ENCODE data around the gene MBP. TPM values are rescaled to one million over a fixed set of nuclear protein-coding genes. Genes with fewer than 3 reads are reported as not detected.

Gene MBP
- polyA plus RNA-seq, 1 donor from 2014 or later: 3.3 TPM

GRCh38 chr18:77053616-77054287 lies 78.8 kb downstream of the MBP start:
- Histone ChIP-seq H3K27me3 (ENCODE audit: insufficient read depth, low read depth, low read length) (no peaks in the 10 kb centered on the region), H3K9me2 (ENCODE audit: insufficient read depth, low read length) (no peaks in the 10 kb centered on the region), H3K27ac (ENCODE audit: low read length) (no peak overlapping the region), H3K9ac (ENCODE audit: low read length) (no peak overlapping the region), H3F3A (ENCODE audit: insufficient read depth, low read length, poor library complexity, severe bottlenecking) (no peaks in the 10 kb centered on the region), H3K79me2 (replicated peaks; ENCODE audit: insufficient read depth, low read length) (no peaks in the 10 kb centered on the region), H3K9me3 (ENCODE audit: low read length) (no peaks in the 10 kb centered on the region), H2AFZ (ENCODE audit: low read depth, low read length) (no peak overlapping the region), H4K20me1 (ENCODE audit: insufficient read depth) (no peaks in the 10 kb centered on the region), H3K36me3 (ENCODE audit: insufficient read depth, low read length) (no peaks in the 10 kb centered on the region), H3K4me2 (ENCODE audit: low read length) (no peak overlapping the region), H3K4me3 (ENCODE audit: low read length) (no peak overlapping the region)
- TF ChIP-seq SMC3 (conservative IDR thresholded peaks at IDR 0.05; ENCODE audit: poor library complexity) (no peak), RAD21 (conservative IDR thresholded peaks at IDR 0.05) (no peak), CTCF (IDR thresholded peaks at IDR 0.05; ENCODE audit: poor library complexity, severe bottlenecking) (no peak), TAF1 (IDR thresholded peaks at IDR 0.05; ENCODE audit: low read depth) (no peak), EP300 (conservative IDR thresholded peaks at IDR 0.05; ENCODE audit: poor library complexity, severe bottlenecking) (no peak), POLR2AphosphoS5 (IDR thresholded peaks at IDR 0.05) (no peak), MXI1 (conservative IDR thresholded peaks at IDR 0.05; ENCODE audit: poor library complexity, severe bottlenecking) (no peak), EZH2 (IDR thresholded peaks at IDR 0.05; ENCODE audit: borderline replicate concordance, insufficient read depth, low read length, poor library complexity, severe bottlenecking) (no peak)
- TF ChIP-seq, protein P1, sequence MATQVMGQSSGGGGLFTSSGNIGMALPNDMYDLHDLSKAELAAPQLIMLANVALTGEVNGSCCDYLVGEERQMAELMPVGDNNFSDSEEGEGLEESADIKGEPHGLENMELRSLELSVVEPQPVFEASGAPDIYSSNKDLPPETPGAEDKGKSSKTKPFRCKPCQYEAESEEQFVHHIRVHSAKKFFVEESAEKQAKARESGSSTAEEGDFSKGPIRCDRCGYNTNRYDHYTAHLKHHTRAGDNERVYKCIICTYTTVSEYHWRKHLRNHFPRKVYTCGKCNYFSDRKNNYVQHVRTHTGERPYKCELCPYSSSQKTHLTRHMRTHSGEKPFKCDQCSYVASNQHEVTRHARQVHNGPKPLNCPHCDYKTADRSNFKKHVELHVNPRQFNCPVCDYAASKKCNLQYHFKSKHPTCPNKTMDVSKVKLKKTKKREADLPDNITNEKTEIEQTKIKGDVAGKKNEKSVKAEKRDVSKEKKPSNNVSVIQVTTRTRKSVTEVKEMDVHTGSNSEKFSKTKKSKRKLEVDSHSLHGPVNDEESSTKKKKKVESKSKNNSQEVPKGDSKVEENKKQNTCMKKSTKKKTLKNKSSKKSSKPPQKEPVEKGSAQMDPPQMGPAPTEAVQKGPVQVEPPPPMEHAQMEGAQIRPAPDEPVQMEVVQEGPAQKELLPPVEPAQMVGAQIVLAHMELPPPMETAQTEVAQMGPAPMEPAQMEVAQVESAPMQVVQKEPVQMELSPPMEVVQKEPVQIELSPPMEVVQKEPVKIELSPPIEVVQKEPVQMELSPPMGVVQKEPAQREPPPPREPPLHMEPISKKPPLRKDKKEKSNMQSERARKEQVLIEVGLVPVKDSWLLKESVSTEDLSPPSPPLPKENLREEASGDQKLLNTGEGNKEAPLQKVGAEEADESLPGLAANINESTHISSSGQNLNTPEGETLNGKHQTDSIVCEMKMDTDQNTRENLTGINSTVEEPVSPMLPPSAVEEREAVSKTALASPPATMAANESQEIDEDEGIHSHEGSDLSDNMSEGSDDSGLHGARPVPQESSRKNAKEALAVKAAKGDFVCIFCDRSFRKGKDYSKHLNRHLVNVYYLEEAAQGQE (IDR thresholded peaks at IDR 0.05; ENCODE audit: borderline replicate concordance): no peak

- Histone ChIP-seq H3F3A (ENCODE audit: insufficient read depth, low read length, poor library complexity, severe bottlenecking) (no peaks in the 10 kb centered on the region), H2AFZ (ENCODE audit: low read depth, low read length) (no peak overlapping the region), H3K79me2 (replicated peaks; ENCODE audit: insufficient read depth, low read length) (no peaks in the 10 kb centered on the region), H3K4me2 (ENCODE audit: low read length) (no peak overlapping the region), H3K4me3 (ENCODE audit: low read length) (no peak overlapping the region), H4K20me1 (ENCODE audit: insufficient read depth) (no peaks in the 10 kb centered on the region), H3K9me2 (ENCODE audit: insufficient read depth, low read length) (no peaks in the 10 kb centered on the region), H3K27ac (ENCODE audit: low read length) (no peak overlapping the region), H3K9ac (ENCODE audit: low read length) (no peak overlapping the region), H3K36me3 (ENCODE audit: insufficient read depth, low read length) (no peaks in the 10 kb centered on the region), H3K27me3 (ENCODE audit: insufficient read depth, low read depth, low read length) (no peaks in the 10 kb centered on the region), H3K9me3 (ENCODE audit: low read length) (no peaks in the 10 kb centered on the region)
- TF ChIP-seq MXI1 (conservative IDR thresholded peaks at IDR 0.05; ENCODE audit: poor library complexity, severe bottlenecking) (no peak), RAD21 (conservative IDR thresholded peaks at IDR 0.05) (no peak), POLR2AphosphoS5 (IDR thresholded peaks at IDR 0.05) (no peak), TAF1 (IDR thresholded peaks at IDR 0.05; ENCODE audit: low read depth) (no peak), CTCF (IDR thresholded peaks at IDR 0.05; ENCODE audit: poor library complexity, severe bottlenecking) (no peak), SMC3 (conservative IDR thresholded peaks at IDR 0.05; ENCODE audit: poor library complexity) (no peak), EZH2 (IDR thresholded peaks at IDR 0.05; ENCODE audit: borderline replicate concordance, insufficient read depth, low read length, poor library complexity, severe bottlenecking) (no peak), EP300 (conservative IDR thresholded peaks at IDR 0.05; ENCODE audit: poor library complexity, severe bottlenecking) (no peak)
- TF ChIP-seq, protein P1 (IDR thresholded peaks at IDR 0.05; ENCODE audit: borderline replicate concordance): no peak
Measured at GRCh38 chr18:77052983-77053309, 79.6 kb downstream of the MBP start.

Data from neural cell (in vitro differentiated cells).